HepG2 (cell line): ENCODE measurements around the gene KRTAP1-4. TPM values are rescaled to one million over a fixed set of nuclear protein-coding genes. Genes with fewer than 3 reads are reported as not detected.
A peak's percentile ranks its signal among the peaks of the same experiment; 100 is the strongest.

Source experiments
- ATAC-seq: fragments of 200-7000 bp; cut with Tn5 transposase; 3 replicates; pipeline ENCODE4 v1.9.1; 2020; ENCODE audit warnings: mild to moderate bottlenecking, moderate library complexity
- BruUV-seq: library from RNA; stranded (reverse); fragments of 400-500 nt; replicated peaks from 2 replicates; lab custom pipeline; 2021; lab: Mats Ljungman, UMichigan
- CTCF ChIA-PET: fragments of 300-600 bp; formaldehyde crosslinking; extraction: SDS; loops from one replicate; lab custom pipeline; 2021; ENCODE audit warnings: low total read pairs, inconsistent platforms, low intra/inter-chr PET ratio; lab: Yijun Ruan, JAX
- POLR2A ChIA-PET: fragments of 350-600 bp; sonication (Branson Sonifier 250); formaldehyde crosslinking; loops from one replicate; lab custom pipeline; 2020; ENCODE audit warnings: antibody characterized with exemption, inconsistent platforms; lab: Yijun Ruan, JAX
- DNase-seq: peaks from one replicate; pipeline ENCODE4 v3.0.0-alpha.2; 2015; ENCODE audit warnings: low spot score
- FAIRE-seq: peaks from 3 replicates; lab custom pipeline; 2011; peaks lifted over from hg19 to GRCh38; lab: Jason Lieb, UNC
- H2AFZ ChIP-seq: one replicate; pipeline ENCODE4 v1.6.1; 2011; ENCODE audit warnings: low read length, inconsistent platforms
- H3K27ac ChIP-seq: fragments of 300-600 bp; 3 replicates; pipeline ENCODE4 v1.8.0; 2011; ENCODE audit warnings: mixed run types, mild to moderate bottlenecking, mixed read lengths, low read length, inconsistent platforms; ENCODE audit not compliant: insufficient read depth; ENCODE audit errors: extremely low read length
- H3K27me3 ChIP-seq, 2 experiments: fragments of 200-600 bp in 1 of 2; 2 replicates in 1 of 2; 3 replicates in 1 of 2; pipeline versions ENCODE4 v1.6.0 to v1.8.0; 2011; ENCODE audit warnings: low read length in 2 of 2, mild to moderate bottlenecking in 2 of 2, moderate library complexity in 2 of 2, inconsistent platforms in 1 of 2; ENCODE audit not compliant: insufficient read depth in 2 of 2, control insufficient read depth in 1 of 2
- H3K36me3 ChIP-seq, 2 experiments: fragments of 200-600 bp in 1 of 2; replicated peaks in 1 of 2; 2 replicates in 1 of 2; 3 replicates in 1 of 2; pipeline versions ENCODE4 v1.5.1 to v1.8.0; 2011; ENCODE audit warnings: low read length in 2 of 2, inconsistent platforms in 1 of 2; ENCODE audit not compliant: insufficient read depth in 2 of 2, control insufficient read depth in 1 of 2
- H3K4me1 ChIP-seq: 2 replicates; pipeline ENCODE4 v1.5.1; 2012; ENCODE audit warnings: low read length, inconsistent platforms; ENCODE audit not compliant: insufficient read depth
- H3K4me2 ChIP-seq: 2 replicates; pipeline ENCODE4 v1.6.0; 2011; ENCODE audit warnings: low read depth, low read length, inconsistent platforms
- H3K4me3 ChIP-seq, 3 experiments: fragments of 200-600 bp in 1 of 3; sonication (generic), shearing (Covaris generic) in 1 of 3; replicated peaks in 1 of 3; 2 replicates each; pipeline ENCODE4 v1.5.1; 2011 to 2016; ENCODE audit warnings: low read length in 3 of 3, inconsistent platforms in 2 of 3, low read depth in 2 of 3, mild to moderate bottlenecking in 2 of 3, control low read depth in 1 of 3, mixed read lengths in 1 of 3; ENCODE audit not compliant: insufficient read depth in 1 of 3
- H3K79me2 ChIP-seq: one replicate; pipeline ENCODE4 v1.6.1; 2011; ENCODE audit warnings: low read length, inconsistent platforms; ENCODE audit not compliant: insufficient read depth
- H3K9ac ChIP-seq: 2 replicates; pipeline ENCODE4 v1.6.0; 2011; ENCODE audit warnings: mild to moderate bottlenecking, low read depth, low read length, inconsistent platforms; ENCODE audit not compliant: insufficient read depth
- H3K9me3 ChIP-seq: 2 replicates; pipeline ENCODE4 v1.5.1; 2012; ENCODE audit warnings: mild to moderate bottlenecking, low read length
- H4K20me1 ChIP-seq: 2 replicates; pipeline ENCODE4 v1.6.0; 2011; ENCODE audit warnings: inconsistent platforms, mild to moderate bottlenecking, low read length, moderate library complexity; ENCODE audit not compliant: insufficient read depth
- HOXA5 ChIP-seq: sonication (generic); formaldehyde crosslinking; IDR thresholded peaks from 2 replicates; pipeline ENCODE4 v1.4.0; 2020; ENCODE audit warnings: missing genetic modification reagents
- KLF13 ChIP-seq: sonication (generic); formaldehyde crosslinking; IDR thresholded peaks from 2 replicates; pipeline ENCODE4 v1.4.0; 2020; ENCODE audit warnings: mild to moderate bottlenecking, missing genetic modification reagents
- MED13 ChIP-seq: sonication (generic); formaldehyde crosslinking; IDR thresholded peaks from 2 replicates; pipeline ENCODE4 v1.5.0; 2020; ENCODE audit warnings: missing genetic modification reagents
- MNT ChIP-seq: fragments of 450-650 bp; IDR thresholded peaks from 2 replicates; pipeline ENCODE4 v1.6.1; 2016
- NFKB2 ChIP-seq: sonication (generic); formaldehyde crosslinking; IDR thresholded peaks from 2 replicates; pipeline ENCODE4 v1.4.0; 2020; ENCODE audit warnings: missing genetic modification reagents, borderline replicate concordance
- ZNF160 ChIP-seq: sonication (generic); formaldehyde crosslinking; IDR thresholded peaks from 2 replicates; pipeline ENCODE4 v1.8.0; 2022; ENCODE audit warnings: mild to moderate bottlenecking, inconsistent platforms, missing genetic modification reagents
- WGBS: methylation state at CpG from one replicate; pipeline ENCODE4 v1.1.6; 2017; ENCODE audit warnings: low lambda C conversion rate; 5-methylcytosine and 5-hydroxymethylcytosine counted together
- in situ Hi-C: cut with HindIII; loops from 2 replicates; pipeline ENCODE4 v1.10.0; 2017; ENCODE audit warnings: low pct_unique_long_range_greater_than_20kb; ENCODE audit not compliant: extremely low pct_ligation_motif_present
- intact Hi-C: fragments of 100-400 bp; cut with micrococcal nuclease; formaldehyde crosslinking; loops from one replicate; pipeline ENCODE4 v1.10.0; 2022; ENCODE audit not compliant: unreplicated experiment
- polyA plus RNA-seq, 8 experiments: library from polyadenylated mRNA; depleted of rRNA in 3 of 8; stranded (reverse) in 7 of 8; unstranded in 1 of 8; fragments of >200 nt; fragmentation: Illumina TruSeq in 4 of 8; extraction: Trizol in 4 of 8; gene quantifications; 2 replicates each; pipeline versions ENCODE4 v1.2.1 to v1.2.3, GENCODE V29; 2011 to 2016; ENCODE audit warnings: low read depth in 4 of 8, missing spikeins in 1 of 8, mixed read lengths in 1 of 8; ENCODE audit not compliant: insufficient read depth in 1 of 8
- total RNA-seq, 5 experiments: library from RNA; depleted of rRNA; stranded (reverse); fragments of >200 nt; fragmentation: Illumina TruSeq; extraction: Trizol; gene quantifications; 2 replicates each; pipeline ENCODE4 v1.2.3, GENCODE V29; 2016; ENCODE audit warnings: low read depth in 1 of 5
- TF ChIP-seq, protein P1 (sequence below): sonication (generic); formaldehyde crosslinking; IDR thresholded peaks from 2 replicates; pipeline ENCODE4 v1.9.0; 2021; ENCODE audit warnings: mild to moderate bottlenecking, missing genetic modification reagents

KRTAP1-4 gene
- total and polyA plus RNA-seq, 2 of the 13 experiments (the other 11 are each of a cell fraction or from before 2014, with no cell fraction given) = not detected

GRCh38 chr17:41009936-41010335 is 20.1 kb downstream of the KRTAP1-4 start (continued):
- TF ChIP-seq MNT (no peak), KLF13 (CRISPR knock-in tag) (no peak)
- TF ChIP-seq, all 625 proteins: peak for 3

GRCh38 chr17:41009301-41009760 is 20.7 kb downstream of the KRTAP1-4 start:
- no peaks in the 10 kb centered on the region for H3K36me3 ChIP-seq
- H3K4me3 ChIP-seq = no peak overlapping the region; a peak in 1 of 6 replicates
- in situ Hi-C loops (loop anchor here (5.0 kb wide), 1 partner anchor 48 kb away; the partner anchor contains the start of gene KRTAP2-2), intact Hi-C loops (loop anchor here (1.0 to 5.0 kb wide), 3 partner anchors 49 to 102 kb away; no protein-coding TSS in a partner anchor)
- H3K27me3 ChIP-seq = no peaks in the 10 kb centered on the region
- H4K20me1 ChIP-seq = no peaks in the 10 kb centered on the region
- H3K9me3 ChIP-seq = no peaks in the 10 kb centered on the region
- H3K9ac ChIP-seq = peak overlapping the region; percentile 55
- H3K4me1 ChIP-seq = peaks cover 66% of the 10 kb centered on the region
- FAIRE-seq = peak; percentile 79
- whole genome bisulfite sequencing = 0% methylated on average over 4 of the region's 4 CpGs
- DNase-seq = peak; percentile 99
- H2AFZ ChIP-seq = no peak overlapping the region
- H3K27ac ChIP-seq = peak overlapping the region; percentile 70
- ATAC-seq = peak; percentile 96
- H3K79me2 ChIP-seq = no peaks in the 10 kb centered on the region
- ChIA-PET POLR2A (interaction anchor here (0.9 to 2.1 kb wide), 5 partner anchors 11 to 107 kb away, joined by 3 to 15 read pairs (median 7); no protein-coding TSS in a partner anchor), CTCF (no interaction called here)
- BruUV-seq = no TSS peak
- H3K4me2 ChIP-seq = peak overlapping the region; percentile 36
- 0 out of 2 replicates have a peak, but pooled peaks have one; percentile 25 for TF ChIP-seq HOXA5
- TF ChIP-seq NFKB2 (CRISPR knock-in tag) = no peak
- no peak for TF ChIP-seq ZNF160 (CRISPR knock-in tag)
- peak; percentile 78; the same call in 1 of the 2 replicates for TF ChIP-seq MED13 (CRISPR knock-in tag)
- TF ChIP-seq, protein P1, sequence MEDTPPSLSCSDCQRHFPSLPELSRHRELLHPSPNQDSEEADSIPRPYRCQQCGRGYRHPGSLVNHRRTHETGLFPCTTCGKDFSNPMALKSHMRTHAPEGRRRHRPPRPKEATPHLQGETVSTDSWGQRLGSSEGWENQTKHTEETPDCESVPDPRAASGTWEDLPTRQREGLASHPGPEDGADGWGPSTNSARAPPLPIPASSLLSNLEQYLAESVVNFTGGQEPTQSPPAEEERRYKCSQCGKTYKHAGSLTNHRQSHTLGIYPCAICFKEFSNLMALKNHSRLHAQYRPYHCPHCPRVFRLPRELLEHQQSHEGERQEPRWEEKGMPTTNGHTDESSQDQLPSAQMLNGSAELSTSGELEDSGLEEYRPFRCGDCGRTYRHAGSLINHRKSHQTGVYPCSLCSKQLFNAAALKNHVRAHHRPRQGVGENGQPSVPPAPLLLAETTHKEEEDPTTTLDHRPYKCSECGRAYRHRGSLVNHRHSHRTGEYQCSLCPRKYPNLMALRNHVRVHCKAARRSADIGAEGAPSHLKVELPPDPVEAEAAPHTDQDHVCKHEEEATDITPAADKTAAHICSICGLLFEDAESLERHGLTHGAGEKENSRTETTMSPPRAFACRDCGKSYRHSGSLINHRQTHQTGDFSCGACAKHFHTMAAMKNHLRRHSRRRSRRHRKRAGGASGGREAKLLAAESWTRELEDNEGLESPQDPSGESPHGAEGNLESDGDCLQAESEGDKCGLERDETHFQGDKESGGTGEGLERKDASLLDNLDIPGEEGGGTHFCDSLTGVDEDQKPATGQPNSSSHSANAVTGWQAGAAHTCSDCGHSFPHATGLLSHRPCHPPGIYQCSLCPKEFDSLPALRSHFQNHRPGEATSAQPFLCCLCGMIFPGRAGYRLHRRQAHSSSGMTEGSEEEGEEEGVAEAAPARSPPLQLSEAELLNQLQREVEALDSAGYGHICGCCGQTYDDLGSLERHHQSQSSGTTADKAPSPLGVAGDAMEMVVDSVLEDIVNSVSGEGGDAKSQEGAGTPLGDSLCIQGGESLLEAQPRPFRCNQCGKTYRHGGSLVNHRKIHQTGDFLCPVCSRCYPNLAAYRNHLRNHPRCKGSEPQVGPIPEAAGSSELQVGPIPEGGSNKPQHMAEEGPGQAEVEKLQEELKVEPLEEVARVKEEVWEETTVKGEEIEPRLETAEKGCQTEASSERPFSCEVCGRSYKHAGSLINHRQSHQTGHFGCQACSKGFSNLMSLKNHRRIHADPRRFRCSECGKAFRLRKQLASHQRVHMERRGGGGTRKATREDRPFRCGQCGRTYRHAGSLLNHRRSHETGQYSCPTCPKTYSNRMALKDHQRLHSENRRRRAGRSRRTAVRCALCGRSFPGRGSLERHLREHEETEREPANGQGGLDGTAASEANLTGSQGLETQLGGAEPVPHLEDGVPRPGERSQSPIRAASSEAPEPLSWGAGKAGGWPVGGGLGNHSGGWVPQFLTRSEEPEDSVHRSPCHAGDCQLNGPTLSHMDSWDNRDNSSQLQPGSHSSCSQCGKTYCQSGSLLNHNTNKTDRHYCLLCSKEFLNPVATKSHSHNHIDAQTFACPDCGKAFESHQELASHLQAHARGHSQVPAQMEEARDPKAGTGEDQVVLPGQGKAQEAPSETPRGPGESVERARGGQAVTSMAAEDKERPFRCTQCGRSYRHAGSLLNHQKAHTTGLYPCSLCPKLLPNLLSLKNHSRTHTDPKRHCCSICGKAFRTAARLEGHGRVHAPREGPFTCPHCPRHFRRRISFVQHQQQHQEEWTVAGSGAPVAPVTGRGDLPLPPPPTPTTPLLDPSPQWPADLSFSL (CRISPR knock-in tag) = no peak
- no peak for TF ChIP-seq MNT
